CD4-positive, alpha-beta T cell treated with Interleukin-15 for 1 hour (primary cell): ENCODE data around the gene MCC.
"Not testable (repeated sequence)": the region's sequence is repeated elsewhere in the genome, so short reads cannot be mapped to it uniquely, and the experiment has no call there.

Source experiments
- DNase-seq: peaks from one replicate; pipeline ENCODE4 v3.0.0-alpha.2; 2020

Gene MCC

DNA sequence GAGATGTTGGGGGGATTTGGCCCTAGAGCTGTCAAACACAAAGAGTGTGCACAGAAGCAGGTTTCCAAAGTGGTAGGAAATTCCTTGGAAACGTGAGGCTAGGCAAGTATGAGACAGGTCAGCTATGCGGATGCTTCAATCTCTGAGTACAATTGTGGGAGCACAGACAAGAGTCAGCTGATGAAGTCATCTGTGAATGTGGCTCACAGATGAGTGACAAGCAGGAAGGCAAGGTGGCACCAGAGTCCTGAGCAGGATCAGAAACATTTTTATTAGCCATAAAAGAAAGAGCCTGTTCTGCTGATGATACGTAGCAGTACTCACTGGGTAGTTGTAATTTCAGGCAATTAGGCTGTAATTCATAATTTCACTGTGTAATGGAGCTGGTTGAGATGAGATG lies 394.7 kb downstream of the MCC start:
- no peak for DNase-seq

- DNase-seq = no peak
Observed at GRCh38 chr5:113092683-113093082, 395.6 kb downstream of the MCC start.

GRCh38 chr5:113091622-113092021 lies 396.6 kb downstream of the MCC start:
- DNase-seq = no peak

DNA sequence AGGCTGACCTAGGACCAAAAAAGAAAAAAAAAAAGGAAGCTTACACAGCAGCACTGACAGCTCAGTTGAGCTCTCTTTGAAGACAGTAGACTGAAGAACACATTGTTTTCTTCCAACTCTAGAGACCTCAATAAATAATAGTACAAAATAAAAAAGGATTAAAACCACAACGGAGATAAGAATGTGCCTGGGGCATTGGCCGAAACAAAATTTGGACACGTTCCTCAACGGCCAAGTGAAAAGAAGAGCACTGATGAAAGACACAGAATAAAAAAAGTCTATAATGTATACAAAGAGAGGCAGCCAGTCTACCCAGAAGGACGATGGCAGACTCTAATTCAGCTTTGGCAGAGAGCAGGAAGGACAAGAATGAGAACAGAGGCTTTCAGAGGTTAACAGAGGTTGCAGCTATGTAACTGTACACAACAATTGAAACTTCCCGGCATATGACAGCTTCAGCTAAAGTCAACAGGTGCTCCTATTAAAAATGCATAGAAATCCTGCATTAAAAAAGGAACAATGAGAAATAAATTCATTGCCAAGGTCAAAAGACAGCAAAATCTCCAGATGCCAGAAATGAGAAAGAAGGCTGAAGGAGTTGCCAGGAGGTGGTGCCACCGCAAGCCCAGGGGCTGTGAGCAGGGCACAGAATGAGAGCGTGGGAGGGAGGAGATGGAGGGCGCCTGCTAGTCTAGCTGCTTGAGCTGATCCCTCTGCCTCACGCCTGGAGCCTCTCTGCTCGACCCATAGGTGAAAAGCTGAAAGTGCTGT lies 397.7 kb downstream of the MCC start:
- no peak for DNase-seq

DNA sequence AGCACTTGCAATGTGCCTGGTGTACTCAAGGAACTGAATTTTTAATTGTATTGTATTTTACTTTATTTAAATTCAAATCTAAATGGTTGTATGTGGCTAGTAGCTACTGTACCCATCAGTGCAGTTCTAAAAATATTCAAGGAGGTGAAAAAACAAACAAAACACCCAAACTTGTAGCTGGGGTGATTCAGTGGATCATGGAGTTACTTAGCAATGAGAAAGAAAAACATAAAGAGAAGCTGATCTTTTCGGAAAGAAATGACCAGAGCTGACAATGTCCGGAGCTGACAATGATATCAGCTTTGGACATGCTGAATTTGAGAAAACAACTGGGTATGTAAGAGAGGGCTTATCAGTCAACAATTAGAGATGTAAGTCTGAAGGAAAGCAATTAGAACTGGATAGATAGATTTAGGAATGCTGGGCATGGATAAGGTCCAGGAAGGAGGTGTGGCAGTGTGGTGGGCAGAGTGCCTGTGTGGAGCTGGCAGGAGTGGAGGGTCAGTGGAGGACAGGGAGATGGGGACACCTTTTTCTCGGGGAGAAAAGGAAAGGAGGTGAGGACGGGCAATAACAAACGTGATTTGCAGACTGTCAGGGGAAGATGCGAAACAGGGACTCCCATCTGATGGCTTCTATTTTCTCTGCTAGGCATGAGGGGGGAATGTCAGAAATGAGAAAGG lies 398.5 kb downstream of the MCC start:
- no peak for DNase-seq

DNA sequence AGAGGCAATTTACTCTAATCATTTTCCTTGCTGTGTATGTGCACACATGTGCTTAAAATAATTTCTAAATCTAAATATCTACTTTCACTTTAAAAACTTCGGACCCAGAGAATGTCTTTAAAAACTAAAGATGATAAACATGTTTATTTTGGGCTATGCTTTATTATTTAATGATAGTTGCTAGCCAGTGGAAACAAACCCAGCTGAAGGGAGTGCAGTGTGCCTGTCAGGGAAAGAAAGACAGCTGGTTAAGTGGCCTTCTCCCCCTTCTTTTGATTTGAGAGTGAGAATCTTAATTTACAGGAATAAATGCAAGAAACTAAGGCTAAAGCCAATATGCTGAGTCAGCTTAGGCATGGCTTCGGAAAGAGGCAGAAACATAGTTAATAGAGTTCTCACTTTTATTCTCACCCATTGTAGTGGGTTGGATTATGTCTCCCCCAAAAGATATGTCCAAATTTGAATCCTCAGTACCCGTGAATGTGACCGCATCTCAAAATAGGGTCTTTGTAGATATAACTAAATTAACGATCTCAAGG lies 400.2 kb downstream of the MCC start:
- no peak for DNase-seq

GRCh38 chr5:113085880-113086409 lies 402.3 kb downstream of the MCC start:
- no peak for DNase-seq

- no peak for DNase-seq
Observed at GRCh38 chr5:113085084-113085414, 403.2 kb downstream of the MCC start.

- no peak for DNase-seq
Observed at GRCh38 chr5:113084402-113085083, 403.7 kb downstream of the MCC start.

DNA sequence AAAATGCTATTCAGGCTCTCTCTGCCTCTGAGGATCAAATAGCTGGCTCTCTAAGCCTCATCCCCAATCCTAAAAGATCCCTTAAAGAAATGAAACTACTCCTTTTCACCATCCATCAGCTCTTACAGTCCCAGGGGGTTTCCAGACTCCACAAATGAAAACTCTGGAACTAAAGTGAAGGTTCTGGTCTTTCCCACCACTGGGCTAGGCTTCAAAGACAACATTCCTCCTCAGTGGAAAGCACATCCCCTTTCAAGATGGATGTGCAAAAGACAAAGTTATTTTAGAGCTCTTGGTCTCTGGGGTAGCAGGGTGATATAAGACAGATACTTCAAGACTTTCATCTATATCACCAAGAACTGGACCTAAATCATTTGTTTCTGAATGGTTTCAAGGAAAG lies 404.8 kb downstream of the MCC start:
- DNase-seq = no peak

DNA sequence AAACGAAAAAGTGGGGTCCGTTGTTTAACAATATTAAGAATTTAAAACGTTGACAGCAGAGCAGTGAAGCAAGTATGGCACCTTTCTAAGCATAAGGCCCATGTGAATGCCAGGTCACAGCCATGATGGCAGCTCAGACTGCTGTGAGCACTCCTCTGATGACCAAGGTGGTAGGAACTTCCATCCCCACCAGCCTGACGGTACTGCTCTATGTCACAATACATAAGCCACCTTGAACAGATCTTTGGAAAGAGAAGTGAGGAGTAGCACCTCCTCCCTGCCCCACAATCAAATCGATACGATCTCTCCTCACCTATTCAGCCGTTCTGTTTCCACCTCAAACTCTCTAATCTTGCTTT lies 405.7 kb downstream of the MCC start:
- DNase-seq = no peak

DNA sequence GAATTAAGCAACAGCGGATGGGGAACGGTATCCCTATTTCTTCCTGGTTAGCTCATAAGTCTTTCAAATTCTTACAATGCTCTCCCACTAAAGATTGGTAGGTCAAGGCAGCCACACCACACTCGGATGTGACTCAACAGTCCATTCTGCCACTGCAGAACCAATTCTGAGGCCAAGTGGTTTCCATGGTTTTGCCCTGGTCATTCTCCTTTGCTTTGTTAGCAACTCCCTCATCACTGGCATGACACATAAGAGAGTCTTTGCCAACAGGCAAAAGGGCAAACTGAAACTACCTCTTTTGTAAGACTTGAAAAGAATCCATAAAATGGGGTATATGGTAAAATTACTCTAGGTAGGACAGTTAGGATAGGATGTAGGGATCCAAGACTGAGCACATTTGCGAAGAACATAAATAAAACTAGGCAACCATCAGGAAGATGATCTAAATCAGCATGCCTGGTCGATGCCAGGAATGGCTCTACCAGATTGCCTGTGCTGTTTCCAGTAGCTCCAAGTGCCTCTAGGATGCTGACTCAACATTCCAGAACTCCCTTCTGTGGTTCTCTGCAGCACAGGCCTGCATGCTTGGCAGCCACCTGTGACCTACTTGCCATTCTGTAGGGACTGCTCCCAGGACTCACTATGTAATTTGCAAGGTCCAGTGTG lies 406.2 kb downstream of the MCC start:
- DNase-seq = no peak

GRCh38 chr5:113081091-113081839 lies 407.0 kb downstream of the MCC start:
- no peak for DNase-seq

- DNase-seq = not testable (repeated sequence)
Observed at GRCh38 chr5:113076649-113077048, 411.6 kb downstream of the MCC start.

GRCh38 chr5:113075019-113075418 lies 413.2 kb downstream of the MCC start:
- DNase-seq = no peak

DNA sequence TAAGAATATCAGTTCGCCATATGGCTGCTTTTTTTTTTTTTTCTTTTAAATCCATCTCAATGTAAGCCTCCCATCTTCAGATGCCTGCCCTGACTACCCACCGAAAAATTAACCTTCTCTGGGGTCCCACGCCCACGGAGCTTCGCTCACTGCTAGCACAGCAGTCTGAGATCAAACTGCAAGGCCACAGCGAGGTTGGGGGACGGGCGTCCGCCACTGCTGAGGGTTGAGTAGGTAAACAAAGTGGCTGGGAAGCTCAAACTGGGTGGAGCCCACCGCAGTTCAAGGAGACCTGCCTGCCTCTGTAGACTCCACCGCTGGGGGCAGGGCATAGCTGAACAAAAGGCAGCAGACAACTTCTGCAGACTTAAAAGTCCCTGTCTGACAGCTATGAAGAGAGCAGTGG lies 414.6 kb downstream of the MCC start:
- DNase-seq = peak; percentile 44

GRCh38 chr5:113071401-113071800 lies 416.9 kb downstream of the MCC start:
- no peak for DNase-seq

DNA sequence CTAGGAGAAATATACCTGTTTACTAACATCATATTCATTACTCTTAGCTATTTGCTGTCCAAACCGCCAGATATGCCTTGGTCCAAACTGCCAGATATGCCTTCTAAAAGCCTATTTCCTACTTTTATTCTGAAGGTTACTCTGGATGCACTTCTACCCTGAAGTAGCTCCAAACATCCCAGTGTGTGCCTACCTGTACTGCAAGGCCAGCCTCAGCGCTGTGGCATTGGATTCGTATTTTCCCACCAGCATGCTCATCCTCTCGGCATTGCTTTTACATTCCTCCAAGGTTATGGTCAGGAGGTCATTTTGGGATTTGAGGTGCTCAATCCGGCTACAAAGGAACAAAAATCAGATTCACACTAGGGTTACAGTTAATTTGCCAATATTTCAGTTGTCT lies 417.4 kb downstream of the MCC start:
- DNase-seq = no peak

DNA sequence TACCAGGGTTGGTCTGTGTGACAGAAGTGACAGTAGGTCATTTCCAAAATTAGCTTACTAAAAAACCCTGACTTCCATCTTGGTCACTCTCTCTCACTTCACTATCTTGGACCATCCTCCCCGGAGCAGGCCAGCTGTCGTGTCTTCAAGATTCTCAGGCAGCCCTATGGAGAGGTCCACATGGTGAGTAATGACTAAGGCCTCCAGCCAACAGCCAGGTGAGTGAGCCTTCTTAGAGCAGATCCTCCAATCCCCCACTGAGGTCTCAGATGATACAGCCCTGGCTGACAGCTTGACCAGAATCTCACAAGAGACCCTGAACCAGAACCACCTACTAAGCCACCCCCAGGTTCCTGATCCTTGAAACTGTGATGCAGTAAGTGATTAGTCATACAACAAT lies 419.7 kb downstream of the MCC start:
- no peak for DNase-seq

DNA sequence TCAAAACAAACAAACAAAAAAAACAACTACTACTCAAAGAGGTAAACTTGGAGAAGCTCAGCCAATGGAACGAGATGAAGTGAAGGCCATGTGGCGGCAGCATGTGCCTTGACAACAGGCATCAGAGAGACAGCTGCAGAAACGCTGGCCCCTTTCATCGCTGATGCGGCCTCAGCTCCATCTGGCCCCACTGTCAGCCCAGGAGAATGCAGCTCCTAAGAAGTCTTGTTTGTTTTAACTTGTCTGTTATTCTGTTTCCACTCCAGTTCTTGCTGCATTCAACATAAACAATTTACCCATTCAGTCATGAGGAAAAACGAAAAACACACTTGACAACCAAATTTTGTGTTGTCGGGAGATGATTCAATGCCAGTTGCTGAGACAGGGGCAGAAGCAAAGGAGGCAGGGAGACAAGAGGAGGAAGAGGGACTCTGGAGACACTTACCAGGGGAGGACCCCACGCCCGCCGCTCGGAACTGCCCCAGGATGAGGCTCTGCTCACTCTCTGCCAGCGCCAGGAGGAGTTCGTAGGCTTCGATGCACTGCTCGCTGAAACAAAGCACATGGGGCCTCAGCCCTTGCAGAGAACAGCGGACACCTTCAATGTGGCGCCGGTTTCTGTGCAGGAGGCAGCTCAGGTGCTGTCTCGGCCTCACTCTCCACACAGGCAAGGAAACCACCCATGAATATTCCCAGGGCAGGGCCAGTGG lies 420.5 kb downstream of the MCC start:
- DNase-seq = no peak

DNA sequence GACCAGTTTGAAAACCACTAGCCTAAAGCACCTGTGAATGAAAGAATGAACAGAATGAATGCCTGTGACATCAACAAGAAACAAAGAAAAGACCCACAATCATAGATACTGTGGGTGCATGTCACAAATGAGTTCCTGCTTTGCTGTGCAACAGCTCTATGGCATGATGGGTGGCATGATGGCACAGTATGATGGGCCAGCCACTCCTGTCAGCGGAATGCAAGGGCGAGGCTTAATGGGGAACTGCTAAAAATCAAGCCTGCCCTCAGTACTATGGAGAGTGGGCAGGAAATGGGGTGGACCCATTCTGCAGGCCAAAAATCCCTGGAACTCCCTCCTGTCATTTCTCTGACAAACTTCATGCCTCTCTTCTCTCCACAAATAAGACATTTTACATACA lies 422.6 kb downstream of the MCC start:
- no peak for DNase-seq

DNA sequence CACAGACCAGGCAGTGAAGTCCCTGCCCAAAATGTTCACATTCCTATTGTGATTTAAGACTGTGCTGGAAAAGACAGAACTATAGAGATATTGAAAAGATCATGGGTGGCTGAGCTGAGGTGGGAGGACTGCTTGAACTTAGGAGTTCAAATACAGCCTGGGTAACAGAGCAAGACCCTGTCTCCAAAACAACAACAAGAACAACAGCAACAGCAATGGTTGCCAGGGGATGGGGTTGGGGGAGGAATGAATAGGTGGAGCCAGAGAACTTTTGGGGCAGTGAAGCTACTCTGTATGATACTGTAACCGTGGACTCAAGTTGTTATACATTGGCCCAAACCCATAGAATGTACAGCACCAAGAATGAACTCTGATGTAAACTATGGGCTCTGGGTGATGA lies 423.4 kb downstream of the MCC start:
- no peak for DNase-seq
